ENCODE results near the gene PLSCR5. TPM values are rescaled to one million over a fixed set of nuclear protein-coding genes. Genes with fewer than 3 reads are reported as not detected.

PLSCR5 gene
- total RNA-seq, 3 donors from 2014 or later: not detected

- ATAC-seq: no peak
- Histone ChIP-seq H3K4me1 (ENCODE audit: low read depth) (no peaks in the 10 kb centered on the region), H3K36me3 (ENCODE audit: low read depth) (no peaks in the 10 kb centered on the region), H3K4me3 (no peak overlapping the region), H3K9me3 (no peaks in the 10 kb centered on the region)
- no peak for TF ChIP-seq CTCF (IDR thresholded peaks at IDR 0.05)
- intact Hi-C loops (cut with DNase I, micrococcal nuclease): loop anchor here in 1 of 2 donors (10.0 kb wide), 1 partner anchor 359 kb away; no protein-coding TSS in a partner anchor
- no peak for DNase-seq
These were observed 31.0 kb downstream of the PLSCR5 start for GRCh38 chr3:146574173-146574572.

GRCh38 chr3:146569314-146569713, 35.8 kb downstream of the PLSCR5 start:
- no peak for TF ChIP-seq CTCF (IDR thresholded peaks at IDR 0.05)
- no peaks in the 10 kb centered on the region for H3K36me3 ChIP-seq (ENCODE audit: low read depth)
- H3K9me3 ChIP-seq: no peaks in the 10 kb centered on the region
- ATAC-seq (no peak), DNase-seq (no peak)
- no peak overlapping the region for H3K4me3 ChIP-seq
- H3K4me1 ChIP-seq (ENCODE audit: low read depth): no peaks in the 10 kb centered on the region
- intact Hi-C loops (cut with DNase I, micrococcal nuclease): no loop called here

DNA sequence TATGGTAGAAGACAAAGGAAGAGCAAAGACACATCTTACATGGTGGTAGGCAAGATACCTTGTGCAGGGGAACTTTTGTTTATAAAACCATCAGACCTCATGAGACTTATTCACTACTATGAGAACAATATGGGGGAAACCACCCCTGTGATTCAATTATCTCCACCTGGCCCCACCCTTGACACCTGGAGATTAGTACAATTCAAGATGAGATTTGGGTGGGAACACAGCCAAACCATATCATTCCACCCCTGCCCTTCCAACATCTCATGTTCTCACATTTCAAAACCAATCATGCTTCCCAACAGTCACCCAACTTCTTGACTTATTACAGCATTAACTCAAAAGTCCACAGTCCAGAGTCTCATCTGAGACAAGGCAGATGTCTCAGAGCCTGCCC, 39.0 kb downstream of the PLSCR5 start:
- Histone ChIP-seq H3K4me3 (no peak overlapping the region), H3K9me3 (no peaks in the 10 kb centered on the region), H3K36me3 (ENCODE audit: low read depth) (no peaks in the 10 kb centered on the region), H3K4me1 (ENCODE audit: low read depth) (no peaks in the 10 kb centered on the region)
- intact Hi-C loops (cut with DNase I, micrococcal nuclease): no loop called here
- no peak for DNase-seq
- ATAC-seq: no peak
- TF ChIP-seq CTCF (IDR thresholded peaks at IDR 0.05): no peak

- intact Hi-C loops (cut with DNase I, micrococcal nuclease): no loop called here
- H3K9me3 ChIP-seq: no peaks in the 10 kb centered on the region
- H3K4me3 ChIP-seq: no peak overlapping the region
- DNase-seq (no peak), ATAC-seq (no peak)
- H3K4me1 ChIP-seq (ENCODE audit: low read depth): no peaks in the 10 kb centered on the region
- TF ChIP-seq CTCF (IDR thresholded peaks at IDR 0.05): no peak
- H3K36me3 ChIP-seq (ENCODE audit: low read depth): no peaks in the 10 kb centered on the region
These were observed 43.3 kb downstream of the PLSCR5 start for GRCh38 chr3:146561879-146562278.

GRCh38 chr3:146561463-146561862, 43.7 kb downstream of the PLSCR5 start:
- Histone ChIP-seq H3K4me1 (ENCODE audit: low read depth) (no peaks in the 10 kb centered on the region), H3K36me3 (ENCODE audit: low read depth) (no peaks in the 10 kb centered on the region), H3K4me3 (no peak overlapping the region), H3K9me3 (no peaks in the 10 kb centered on the region)
- intact Hi-C loops (cut with DNase I, micrococcal nuclease): no loop called here
- DNase-seq (no peak), ATAC-seq (no peak)
- TF ChIP-seq CTCF (IDR thresholded peaks at IDR 0.05): no peak

DNA sequence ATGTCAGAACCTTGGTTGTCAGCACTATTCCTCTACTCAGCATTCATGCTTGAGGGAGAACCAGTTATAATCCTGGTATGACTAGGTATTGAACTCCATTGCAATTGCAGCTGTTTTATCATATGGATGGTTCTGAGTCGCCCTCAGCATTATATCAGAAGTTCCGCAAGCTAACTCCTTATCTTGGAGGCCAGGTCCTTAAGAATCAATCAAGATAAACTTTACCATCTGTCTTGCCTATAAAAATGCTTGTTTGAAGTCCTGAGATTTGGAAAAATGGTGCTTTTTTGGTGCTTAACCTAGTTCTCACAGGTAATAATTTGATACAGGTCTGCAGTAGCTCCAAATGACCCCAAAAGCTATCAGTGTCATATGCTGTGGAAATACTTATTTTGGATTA, 44.5 kb downstream of the PLSCR5 start:
- TF ChIP-seq CTCF (IDR thresholded peaks at IDR 0.05): no peak
- no peak for DNase-seq
- intact Hi-C loops (cut with DNase I, micrococcal nuclease): no loop called here
- Histone ChIP-seq H3K9me3 (no peaks in the 10 kb centered on the region), H3K4me1 (ENCODE audit: low read depth) (no peaks in the 10 kb centered on the region), H3K4me3 (no peak overlapping the region), H3K36me3 (ENCODE audit: low read depth) (no peaks in the 10 kb centered on the region)
- no peak for ATAC-seq

All from mucosa of descending colon (tissue), 3 donors.